ENCODE results near the gene SMAD6.

- TF ChIP-seq CTCF (IDR thresholded peaks at IDR 0.05) (no peak), POLR2A (IDR thresholded peaks at IDR 0.05) (no peak)
Observed at GRCh38 chr15:66748708-66749035, 46.6 kb downstream of the SMAD6 start.
